SK-MEL-5 (cell line): ENCODE measurements around the gene RAB36. TPM values are rescaled to one million over a fixed set of nuclear protein-coding genes. Genes with fewer than 3 reads are reported as not detected.
A peak's percentile ranks its signal among the peaks of the same experiment; 100 is the strongest.

Experiments used
- DNase-seq: peaks from one replicate; pipeline ENCODE4 v3.0.0-alpha.2; 2016; ENCODE audit warnings: low read depth, low spot score
- in situ Hi-C: cut with HindIII; loops from 2 replicates; pipeline ENCODE4 v1.10.0; 2016; ENCODE audit warnings: low sequenced_read_pairs, high pct_unique_total_duplicates, low pct_unique_long_range_greater_than_20kb
- polyA plus RNA-seq, 2 experiments: library from polyadenylated mRNA; depleted of rRNA; stranded (reverse); fragments of >200 nt; gene quantifications; 2 replicates each; pipeline ENCODE4 v1.2.3, GENCODE V29; 2015
- total RNA-seq: library from RNA; depleted of rRNA; stranded (reverse); fragments of >200 nt; shearing (Covaris generic); gene quantifications from 2 replicates; pipeline ENCODE4 v1.2.3, GENCODE V29; 2014; rRNA removed

The RAB36 gene
- total RNA-seq, result 0.29 and 0.37 TPM in 2 replicates
- 0.63 and 1.0 TPM in 2 replicates for polyA plus RNA-seq (2015; cell fraction: cytosol; rRNA removed)
- polyA plus RNA-seq (2015; cell fraction: nucleus; rRNA removed), result 0.04 and 1.0 TPM in 2 replicates

- in situ Hi-C loops, result no loop called here
- DNase-seq, result peak; percentile 89
These were observed at the start of gene RAB36 for GRCh38 chr22:23144932-23145877. Gene RAB36, plus strand, starts transcription at chr22:23145477. Its CDS starts 1,140 bp downstream, at chr22:23146617.

DNA sequence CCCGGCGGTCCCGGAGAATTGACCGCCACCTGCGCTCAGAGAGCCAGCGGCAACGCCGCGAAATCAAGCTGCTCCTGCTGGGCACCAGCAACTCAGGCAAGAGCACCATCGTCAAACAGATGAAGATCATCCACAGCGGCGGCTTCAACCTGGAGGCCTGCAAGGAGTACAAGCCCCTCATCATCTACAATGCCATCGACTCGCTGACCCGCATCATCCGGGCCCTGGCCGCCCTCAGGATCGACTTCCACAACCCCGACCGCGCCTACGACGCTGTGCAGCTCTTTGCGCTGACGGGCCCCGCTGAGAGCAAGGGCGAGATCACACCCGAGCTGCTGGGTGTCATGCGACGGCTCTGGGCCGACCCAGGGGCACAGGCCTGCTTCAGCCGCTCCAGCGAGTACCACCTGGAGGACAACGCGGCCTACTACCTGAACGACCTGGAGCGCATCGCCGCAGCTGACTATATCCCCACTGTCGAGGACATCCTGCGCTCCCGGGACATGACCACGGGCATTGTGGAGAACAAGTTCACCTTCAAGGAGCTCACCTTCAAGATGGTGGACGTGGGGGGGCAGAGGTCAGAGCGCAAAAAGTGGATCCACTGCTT, 49.4 kb upstream of the RAB36 start:
- in situ Hi-C loops, result no loop called here

DNA sequence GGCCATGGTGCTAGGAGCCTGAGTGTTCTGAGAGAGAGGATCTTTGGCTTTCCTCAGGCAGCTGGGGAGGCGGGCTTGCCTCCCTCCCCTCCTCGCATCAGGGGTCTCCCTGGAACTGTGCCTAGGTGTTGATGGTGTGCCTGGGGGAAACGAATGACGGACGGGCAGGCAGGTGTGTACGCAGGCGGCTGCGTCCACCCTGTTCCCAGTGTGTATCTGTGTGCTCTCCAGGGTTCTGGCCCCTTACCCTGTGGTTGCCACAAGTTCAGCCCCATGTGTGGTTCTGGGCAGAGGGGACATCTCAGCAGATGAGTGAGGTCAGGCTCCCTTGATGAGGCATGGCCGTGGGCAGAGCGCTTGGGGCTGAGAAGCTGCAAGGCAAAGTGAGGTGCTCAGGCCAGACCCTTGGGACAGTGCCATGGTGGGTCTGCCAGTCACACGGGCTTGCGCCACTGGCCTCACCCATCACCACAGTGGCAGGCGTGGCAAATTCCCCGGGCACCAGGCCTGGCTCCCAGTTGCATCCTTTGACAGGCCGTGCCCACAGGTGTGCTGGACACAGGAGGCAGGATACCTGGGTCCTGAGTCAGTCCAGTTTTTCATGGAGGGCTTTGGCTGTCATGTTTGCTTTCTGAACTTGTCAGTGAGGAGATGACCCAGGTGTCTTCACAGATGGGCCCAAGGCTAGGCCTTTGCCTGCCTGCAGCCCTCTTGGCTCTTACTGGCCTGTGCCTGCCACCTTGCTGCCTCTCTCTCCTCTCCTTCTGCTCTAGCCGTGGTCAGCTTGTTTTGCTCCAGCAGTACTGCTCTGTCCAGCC, 47.7 kb upstream of the RAB36 start:
- in situ Hi-C loops, result no loop called here
- no peak for DNase-seq

More for the DNA sequence above, 49.4 kb upstream of the RAB36 start:
- DNase-seq, result no peak

DNA sequence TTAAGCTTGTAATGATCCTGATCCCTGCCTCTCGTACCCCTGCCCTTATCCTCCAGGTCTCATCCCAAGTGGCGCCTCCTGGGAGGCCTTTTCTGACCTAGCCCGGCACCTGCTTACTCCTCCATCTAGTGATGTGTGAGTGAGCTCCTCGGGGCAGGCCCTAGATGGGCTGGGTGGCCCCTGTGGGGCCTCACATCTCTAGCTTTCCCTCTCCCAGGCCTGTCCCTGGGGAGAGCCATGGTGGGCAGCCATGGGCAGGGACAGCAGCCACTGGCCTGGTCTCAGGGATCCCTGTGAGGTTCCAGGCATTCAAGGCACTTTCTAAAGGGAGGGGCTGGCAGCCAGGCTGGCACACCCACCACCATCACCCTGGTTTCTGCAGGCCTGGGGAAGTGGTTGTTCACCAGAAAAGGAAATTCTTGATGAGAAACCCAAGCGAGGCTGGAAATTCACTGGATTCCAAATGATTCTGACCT, 47.0 kb upstream of the RAB36 start:
- no peak for DNase-seq
- in situ Hi-C loops, result no loop called here

GRCh38 chr22:23098718-23099530, 46.4 kb upstream of the RAB36 start:
- no peak for DNase-seq
- in situ Hi-C loops, result no loop called here

DNA sequence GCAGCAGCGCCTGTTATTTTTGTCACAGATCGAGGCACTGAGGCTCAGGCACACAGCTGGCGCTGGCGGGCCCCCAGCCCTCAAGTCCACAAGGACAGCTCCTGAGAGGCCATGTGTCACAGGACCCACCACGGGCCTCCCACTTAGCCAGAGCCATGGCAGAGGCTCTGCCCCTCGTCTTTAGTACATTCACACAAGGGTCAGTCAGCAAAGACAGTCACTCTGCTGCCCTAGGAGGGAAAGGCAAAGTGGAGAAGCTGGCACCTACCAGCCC, 45.8 kb upstream of the RAB36 start:
- in situ Hi-C loops, result no loop called here
- DNase-seq, result no peak

DNA sequence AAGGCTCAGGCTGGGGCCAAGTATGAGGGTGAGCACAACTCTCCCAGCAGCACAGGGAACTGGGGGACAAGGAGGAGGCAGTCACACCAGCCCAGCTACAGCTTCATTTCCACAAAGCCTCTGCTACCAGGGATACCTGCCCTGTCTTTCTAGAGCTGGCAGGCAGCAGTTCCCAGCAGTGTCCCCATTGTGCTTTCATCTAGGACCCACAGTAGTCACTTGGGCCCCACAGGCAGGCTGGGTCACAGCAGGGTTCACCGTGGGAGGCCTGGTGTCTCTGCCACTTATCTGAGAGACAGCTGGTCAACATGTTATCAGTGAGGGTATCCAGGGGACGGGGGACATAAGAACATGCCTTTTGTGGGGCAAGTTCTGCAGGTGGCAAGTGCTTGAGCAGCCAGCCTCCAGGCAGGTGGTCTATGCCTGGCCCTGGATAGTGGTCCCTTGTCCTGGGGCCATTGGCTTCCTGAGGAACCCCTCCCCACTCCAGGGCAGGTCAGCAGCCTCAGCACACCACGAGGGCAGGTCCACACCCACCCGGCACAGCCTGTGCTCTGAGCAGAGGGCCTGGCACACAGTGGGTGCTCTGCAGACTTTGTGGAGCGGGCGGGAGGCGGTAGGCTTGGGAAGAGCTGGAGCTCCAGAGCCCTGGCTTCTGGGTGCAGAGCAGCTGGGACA, 45.0 kb upstream of the RAB36 start:
- no peak for DNase-seq
- in situ Hi-C loops, result no loop called here

DNA sequence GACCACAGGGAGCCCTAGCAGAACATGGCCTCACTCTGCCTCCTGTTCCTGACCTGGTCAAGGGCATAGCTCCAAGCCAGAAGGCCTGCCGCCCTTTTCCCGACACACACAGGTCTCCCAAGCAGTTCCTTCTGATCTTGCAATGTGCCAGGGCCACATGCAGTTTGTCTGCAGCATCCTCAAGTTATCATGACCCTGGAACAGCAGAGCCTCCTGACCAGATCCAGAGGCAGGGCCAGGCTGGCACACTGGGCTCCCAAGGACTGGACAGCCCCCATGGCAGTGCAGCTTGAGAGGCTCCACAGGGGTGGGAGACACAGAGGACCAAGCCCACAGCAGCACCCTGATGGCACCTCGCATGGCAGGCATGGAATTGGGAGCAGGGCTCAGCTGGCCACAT, 43.8 kb upstream of the RAB36 start:
- in situ Hi-C loops, result no loop called here
- DNase-seq, result no peak

DNA sequence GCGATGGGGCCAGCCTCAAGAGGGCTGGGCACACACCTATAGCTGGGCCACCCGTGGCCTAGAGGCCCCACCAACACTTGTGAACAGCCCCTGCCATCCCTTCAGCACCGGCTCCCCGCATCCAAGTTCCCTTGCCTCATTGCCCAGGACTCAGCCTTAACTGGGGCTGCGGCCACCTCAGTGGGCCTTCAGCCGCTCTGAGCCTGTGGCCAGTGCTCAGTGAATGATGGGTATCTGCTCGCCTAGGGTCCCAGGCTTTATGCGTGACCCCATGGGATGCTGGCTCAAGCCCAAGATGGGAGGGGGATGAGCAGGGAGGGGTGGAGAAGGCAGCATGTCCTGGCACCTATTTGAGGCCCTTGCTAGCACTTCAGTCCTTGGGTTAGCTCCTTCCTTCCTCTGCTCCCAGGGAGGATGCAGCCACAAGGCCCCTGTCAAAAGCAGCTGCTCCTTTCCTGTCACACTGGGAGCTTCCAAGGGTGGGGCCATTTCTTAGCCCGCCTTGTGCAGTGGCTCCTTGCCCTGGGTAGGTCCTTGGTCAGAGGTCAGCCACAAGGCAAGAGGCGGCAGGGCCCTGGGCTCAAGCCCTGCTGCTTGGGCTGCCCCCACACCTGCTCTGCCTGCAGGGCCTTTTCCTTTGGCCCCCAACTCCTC, 43.1 kb upstream of the RAB36 start:
- in situ Hi-C loops, result no loop called here
- DNase-seq, result no peak

DNA sequence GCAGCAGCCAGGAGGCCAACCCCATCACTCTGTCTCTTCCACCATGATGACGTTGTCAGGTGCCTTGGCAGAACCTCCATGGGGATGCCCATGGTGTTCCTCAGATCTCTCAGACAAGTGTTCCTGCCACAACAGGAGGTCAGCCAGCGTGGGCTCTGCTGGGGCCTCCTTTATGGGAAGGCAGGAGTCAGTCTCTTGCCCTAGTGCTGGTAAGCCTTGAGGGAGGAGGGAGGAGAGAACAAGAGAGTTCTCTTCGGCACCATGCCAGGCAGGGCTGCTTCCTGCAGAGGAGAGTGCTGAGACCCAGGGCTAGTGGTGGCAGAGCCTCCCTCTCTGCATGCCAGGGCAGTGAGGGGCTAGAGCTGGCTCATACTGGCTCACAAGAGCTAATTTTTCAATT, 42.5 kb upstream of the RAB36 start:
- in situ Hi-C loops, result no loop called here

DNA sequence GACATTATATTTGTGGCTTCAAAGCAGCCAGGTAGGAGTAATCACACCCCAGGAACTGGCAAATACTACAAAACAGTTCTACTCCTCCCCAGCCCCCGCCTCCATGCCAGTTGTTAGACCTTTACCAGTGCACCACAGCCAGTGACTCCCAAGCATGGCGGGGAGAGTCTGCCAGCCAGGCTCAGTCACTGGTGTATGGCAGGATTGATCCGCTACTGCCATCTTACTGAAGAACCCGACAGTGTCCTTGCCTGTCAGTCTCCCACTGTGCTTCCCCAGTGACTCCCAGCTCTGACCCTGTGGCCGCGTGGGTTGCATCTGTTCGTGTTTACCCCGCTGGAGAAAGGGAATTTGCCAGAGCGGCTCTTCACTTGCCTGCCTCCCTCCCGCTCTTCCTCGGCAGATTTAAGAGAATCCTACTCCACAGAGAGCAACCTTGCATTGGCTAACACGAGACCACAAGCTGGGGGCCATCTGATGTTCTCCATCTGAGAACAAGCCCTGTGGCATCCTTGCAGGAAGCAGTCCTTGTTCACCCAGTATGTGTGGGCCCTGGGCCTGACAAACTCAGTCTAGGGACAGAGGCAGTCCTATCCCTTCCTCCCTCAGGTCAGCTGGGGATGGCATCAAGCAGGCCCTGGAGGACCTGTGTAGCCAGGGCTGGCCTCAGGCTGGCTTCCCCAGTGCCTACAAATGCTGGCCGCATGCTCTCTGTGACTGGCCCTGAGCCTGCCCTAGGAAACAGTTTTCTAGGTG, 41.9 kb upstream of the RAB36 start:
- in situ Hi-C loops, result no loop called here
- DNase-seq, result no peak

More for the DNA sequence above, 42.5 kb upstream of the RAB36 start:
- DNase-seq, result no peak

DNA sequence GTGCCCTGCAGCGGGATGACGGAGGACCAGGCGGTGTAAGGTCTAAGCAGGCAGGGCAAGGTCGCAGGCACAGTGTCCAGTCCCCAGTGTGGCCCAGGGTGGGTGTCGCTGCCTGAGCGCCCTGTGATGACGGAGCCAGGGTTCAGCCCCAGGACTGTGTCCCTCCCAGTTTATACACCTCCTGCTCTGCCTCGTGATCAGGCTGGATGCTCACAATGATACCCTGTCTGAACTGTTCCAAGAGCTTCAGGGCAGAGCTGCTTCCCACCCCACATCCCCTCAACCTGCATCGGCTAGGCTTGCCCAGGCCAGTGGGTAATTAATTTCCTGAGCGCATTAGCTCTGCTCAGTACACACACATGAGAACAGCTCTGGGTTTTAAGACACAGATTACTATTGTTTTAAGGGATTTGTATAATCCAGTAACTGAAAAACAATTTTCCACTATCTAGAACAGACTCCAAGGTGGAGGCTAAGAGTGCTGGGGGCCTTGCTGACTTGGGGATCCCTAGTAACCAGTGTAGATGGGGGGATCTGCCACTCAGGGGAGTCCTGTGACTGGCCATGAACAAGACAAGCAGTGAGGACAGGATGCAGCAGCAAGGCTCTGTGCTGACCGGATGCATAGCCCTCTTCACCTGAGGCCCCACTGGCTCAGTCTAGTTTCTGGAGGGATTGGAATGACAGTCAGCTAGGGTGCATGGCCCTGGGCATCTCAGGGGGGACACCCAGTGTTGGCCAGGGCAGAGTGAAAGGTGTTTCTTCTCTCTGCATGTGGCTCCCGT, 40.9 kb upstream of the RAB36 start:
- in situ Hi-C loops, result no loop called here
- DNase-seq, result no peak

GRCh38 chr22:23105304-23105703, 40.0 kb upstream of the RAB36 start:
- DNase-seq, result no peak
- in situ Hi-C loops, result no loop called here

DNA sequence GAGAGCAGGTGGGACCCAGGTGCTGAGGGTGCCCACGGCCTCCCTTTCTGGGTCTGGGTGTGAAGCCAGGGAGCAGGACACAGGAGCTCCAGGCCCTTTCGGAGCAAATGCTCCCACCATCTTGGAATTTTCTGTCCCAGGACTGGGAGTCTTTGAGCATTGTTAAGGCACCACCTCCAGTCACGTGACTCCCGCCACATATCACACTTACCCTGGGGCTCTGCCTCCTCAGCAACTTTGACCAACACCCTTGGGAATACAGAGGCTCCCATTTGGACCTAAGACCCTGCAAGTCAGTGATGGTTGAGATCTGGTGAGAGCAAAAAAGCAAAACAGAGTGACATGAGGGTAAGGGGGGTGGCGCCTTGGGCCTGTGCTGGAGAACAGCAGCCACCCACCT, 39.4 kb upstream of the RAB36 start:
- DNase-seq, result peak; percentile 32
- in situ Hi-C loops, result no loop called here

- no peak for DNase-seq
- in situ Hi-C loops, result no loop called here
These were observed 38.9 kb upstream of the RAB36 start for GRCh38 chr22:23106344-23106743.
